ENCODE data around the gene NATD1. TPM values are rescaled to one million over a fixed set of nuclear protein-coding genes. Genes with fewer than 3 reads are reported as not detected.

NATD1 gene
- total RNA-seq, 2 experiments from 2014 or later, result 1.1 to 1.3 TPM

DNA sequence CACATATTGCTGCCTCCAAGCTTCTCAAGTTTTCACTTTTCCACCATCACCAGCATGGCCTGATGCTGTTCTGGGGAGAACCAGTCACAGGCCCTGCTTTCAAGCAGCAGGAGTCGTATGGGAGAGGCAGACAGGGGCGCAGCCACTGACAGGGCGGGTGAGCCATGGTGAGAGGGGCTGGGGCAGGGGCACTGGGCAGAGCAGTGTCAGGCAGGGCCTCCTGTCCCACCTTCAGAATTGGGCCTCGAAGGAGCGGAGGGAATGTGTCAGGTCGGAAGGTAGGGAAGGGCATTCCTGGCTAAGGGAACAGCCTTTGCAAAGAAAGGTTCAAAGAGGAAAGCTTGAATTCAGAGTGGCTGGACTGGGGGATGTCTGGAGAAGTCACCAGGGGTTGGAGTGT is 26.4 kb upstream of the NATD1 start:
- H3K4me1 Mint-ChIP-seq (ENCODE audit: low read depth), result peaks cover 53% of the 10 kb centered on the region
- ChIA-PET CTCF (interaction anchor here (1.0 to 3.2 kb wide), 18 partner anchors 9 to 233 kb away, joined by 3 to 27 read pairs (median 4); partner anchors contain the start of gene TMEM11), POLR2A (interaction anchor here (0.6 to 6.5 kb wide), 3 partner anchors 8 to 236 kb away, joined by 3 to 36 read pairs (median 4); no protein-coding TSS in a partner anchor)
- peak overlapping the region; percentile 11 for H3K27ac Mint-ChIP-seq
- no peak overlapping the region for H3K4me3 Mint-ChIP-seq
- intact Hi-C loops (cut with micrococcal nuclease), result no loop called here
- no peak for TF ChIP-seq CTCF (IDR thresholded peaks at IDR 0.05)
- ATAC-seq (no peak), DNase-seq (no peak)
- no peaks in the 10 kb centered on the region for H3K27me3 Mint-ChIP-seq
- no peaks in the 10 kb centered on the region for H3K9me3 Mint-ChIP-seq
- no peaks in the 10 kb centered on the region for H3K36me3 Mint-ChIP-seq (ENCODE audit: low read depth)

DNA sequence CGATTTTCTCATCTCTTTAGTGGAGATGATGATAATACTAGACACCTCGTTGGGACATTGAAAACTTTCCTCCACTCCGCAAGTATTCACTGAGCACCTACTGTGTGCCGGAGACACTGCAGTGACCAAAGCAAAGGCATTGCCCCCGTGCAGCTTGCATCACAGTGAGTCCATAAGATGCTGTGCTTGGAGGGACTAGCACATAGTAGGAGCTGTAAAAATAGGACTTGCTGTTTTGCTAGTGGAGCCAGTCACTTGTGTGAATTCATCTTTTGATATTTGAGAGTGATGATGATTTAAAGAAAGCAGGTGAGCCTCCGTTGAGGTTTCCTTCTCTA is 26.0 kb upstream of the NATD1 start:
- H3K27ac Mint-ChIP-seq, result no peak overlapping the region
- DNase-seq, result no peak
- no peak for ATAC-seq
- intact Hi-C loops (cut with micrococcal nuclease), result no loop called here
- CTCF ChIA-PET, result interaction anchor here (1.0 to 3.2 kb wide), 13 partner anchors 9 to 234 kb away, joined by 3 to 27 read pairs (median 4); partner anchors contain the start of gene TMEM11
- POLR2A ChIA-PET, result interaction anchor here (0.6 to 6.5 kb wide), 4 partner anchors 9 to 235 kb away, joined by 3 to 36 read pairs (median 4); no protein-coding TSS in a partner anchor
- no peak for TF ChIP-seq CTCF (IDR thresholded peaks at IDR 0.05)
- H3K36me3 Mint-ChIP-seq (ENCODE audit: low read depth), result no peaks in the 10 kb centered on the region
- no peak overlapping the region for H3K4me3 Mint-ChIP-seq
- no peaks in the 10 kb centered on the region for H3K9me3 Mint-ChIP-seq
- peaks cover 53% of the 10 kb centered on the region for H3K4me1 Mint-ChIP-seq (ENCODE audit: low read depth)
- no peaks in the 10 kb centered on the region for H3K27me3 Mint-ChIP-seq

GRCh38 chr17:21278450-21279197 is 25.4 kb upstream of the NATD1 start:
- no peak for TF ChIP-seq CTCF (IDR thresholded peaks at IDR 0.05)
- no peaks in the 10 kb centered on the region for H3K36me3 Mint-ChIP-seq (ENCODE audit: low read depth)
- ChIA-PET POLR2A (interaction anchor here (0.6 to 6.5 kb wide), 2 partner anchors 9 to 179 kb away, joined by 3 to 36 read pairs; no protein-coding TSS in a partner anchor), CTCF (interaction anchor here (1.2 to 3.2 kb wide), 9 partner anchors 10 to 234 kb away, joined by 3 to 27 read pairs (median 7); partner anchors contain the start of gene TMEM11)
- DNase-seq, result peak; percentile 66
- H3K27me3 Mint-ChIP-seq, result no peaks in the 10 kb centered on the region
- peaks cover 53% of the 10 kb centered on the region for H3K4me1 Mint-ChIP-seq (ENCODE audit: low read depth)
- no peak overlapping the region for H3K4me3 Mint-ChIP-seq
- peak overlapping the region; percentile 40 for H3K27ac Mint-ChIP-seq
- ATAC-seq, result peak; percentile 18
- intact Hi-C loops (cut with micrococcal nuclease), result no loop called here
- H3K9me3 Mint-ChIP-seq, result no peaks in the 10 kb centered on the region

GRCh38 chr17:21277332-21277731 is 24.1 kb upstream of the NATD1 start:
- intact Hi-C loops (cut with micrococcal nuclease), result no loop called here
- no peak overlapping the region for H3K4me3 Mint-ChIP-seq
- H3K27me3 Mint-ChIP-seq, result no peaks in the 10 kb centered on the region
- H3K27ac Mint-ChIP-seq, result no peak overlapping the region
- ATAC-seq (no peak), DNase-seq (no peak)
- no peaks in the 10 kb centered on the region for H3K9me3 Mint-ChIP-seq
- H3K4me1 Mint-ChIP-seq (ENCODE audit: low read depth), result peaks cover 46% of the 10 kb centered on the region
- ChIA-PET CTCF (interaction anchor here (0.8 to 5.2 kb wide), 6 partner anchors 10 to 238 kb away, joined by 3 to 29 read pairs (median 8); no protein-coding TSS in a partner anchor), POLR2A (interaction anchor here (1.1 to 6.5 kb wide), 4 partner anchors 11 to 180 kb away, joined by 3 to 36 read pairs (median 4); no protein-coding TSS in a partner anchor)
- no peaks in the 10 kb centered on the region for H3K36me3 Mint-ChIP-seq (ENCODE audit: low read depth)
- no peak for TF ChIP-seq CTCF (IDR thresholded peaks at IDR 0.05)

GRCh38 chr17:21276264-21276588 is 23.0 kb upstream of the NATD1 start:
- ATAC-seq (no peak), DNase-seq (no peak)
- Mint-ChIP-seq H3K27me3 (no peaks in the 10 kb centered on the region), H3K4me1 (ENCODE audit: low read depth) (peaks cover 38% of the 10 kb centered on the region), H3K4me3 (peak overlapping the region; percentile 82), H3K9me3 (no peaks in the 10 kb centered on the region), H3K27ac (peak overlapping the region; percentile 87), H3K36me3 (ENCODE audit: low read depth) (no peaks in the 10 kb centered on the region)
- TF ChIP-seq CTCF (IDR thresholded peaks at IDR 0.05), result no peak
- ChIA-PET CTCF (interaction anchor here (0.9 to 5.2 kb wide), 9 partner anchors 11 to 237 kb away, joined by 3 to 29 read pairs (median 5); no protein-coding TSS in a partner anchor), POLR2A (interaction anchor here (1.0 to 6.5 kb wide), 4 partner anchors 12 to 181 kb away, joined by 3 to 36 read pairs (median 4); no protein-coding TSS in a partner anchor)
- intact Hi-C loops (cut with micrococcal nuclease), result no loop called here
